Adrenal gland (tissue), 12 donors: ENCODE data around the gene STARD13. TPM values are rescaled to one million over a fixed set of nuclear protein-coding genes. Genes with fewer than 3 reads are reported as not detected.

Experiments
- DNase-seq, 7 donors: peaks; one replicate each; pipeline ENCODE4 v3.0.0-alpha.2; 2019 to 2020
- H3K27ac ChIP-seq, 5 donors: fragments of 200-600 bp; sonication (generic) in 4 of 5; 1 replicate in 3 of 5; 2 replicates in 2 of 5; pipeline versions ENCODE4 v1.5.1 to v1.8.0; 2016 to 2020; ENCODE audit warnings: mild to moderate bottlenecking in 1 of 5
- H3K27me3 ChIP-seq: fragments of 200-600 bp; 2 replicates; pipeline ENCODE4 v1.8.0; 2021
- H3K36me3 ChIP-seq, 2 donors: fragments of 200-600 bp; replicated peaks in 1 of 2; 1 replicate in 1 of 2; 2 replicates in 1 of 2; pipeline versions ENCODE4 v1.5.1 to v1.8.0; 2018 to 2022
- H3K4me1 ChIP-seq, 2 donors: fragments of 200-600 bp; replicated peaks in 1 of 2; 1 replicate in 1 of 2; 2 replicates in 1 of 2; pipeline versions ENCODE4 v1.5.1 to v1.8.0; 2018 to 2021
- H3K4me3 ChIP-seq, 4 donors: fragments of 200-600 bp; sonication (generic) in 3 of 4; one replicate each; pipeline ENCODE4 v1.5.1; 2016 to 2018
- H3K9me3 ChIP-seq, 3 donors: fragments of 200-600 bp; sonication (generic) in 1 of 3; replicated peaks in 1 of 3; 1 replicate in 2 of 3; 2 replicates in 1 of 3; pipeline versions ENCODE4 v1.5.1 to v1.8.0; 2016 to 2021
- CTCF ChIP-seq, 6 experiments: fragments of 450-650 bp in 4 of 6; fragments of 200-600 bp in 2 of 6; sonication (generic) in 1 of 6; IDR thresholded peaks; 1 replicate in 5 of 6; 2 replicates in 1 of 6; pipeline versions ENCODE4 v1.5.1 to v1.8.0; 2016 to 2021; ENCODE audit warnings: antibody characterized with exemption in 6 of 6, mild to moderate bottlenecking in 2 of 6, moderate library complexity in 1 of 6
- POLR2A ChIP-seq, 2 donors: fragments of 450-650 bp; IDR thresholded peaks; one replicate each; pipeline ENCODE4 v1.6.1; 2017; ENCODE audit warnings: antibody characterized with exemption in 2 of 2, mild to moderate bottlenecking in 2 of 2, moderate library complexity in 1 of 2
- WGBS, 4 donors: extraction: QIAGEN DNeasy Blood & Tissue Kit in 2 of 4; methylation state at CpG; one replicate each; pipeline versions ENCODE4 v1.1.5 to v1.1.7; 2013 to 2017; 5-methylcytosine and 5-hydroxymethylcytosine counted together
- intact Hi-C, 2 donors: fragments of 100-400 bp; cut with DNase I; formaldehyde crosslinking; loops; one replicate each; pipeline versions ENCODE4 v1.14.1 to v1.15.0; 2022 to 2023
- polyA plus RNA-seq, 3 donors: library from polyadenylated mRNA; stranded (reverse); fragments of 200-250 nt in 2 of 3; fragments of 350-450 nt in 1 of 3; fragmentation: Illumina TruSeq in 1 of 3; extraction: RNeasy Lipid Tissue Mini Kit (QIAGEN cat#74804) in 1 of 3; gene quantifications; one replicate each; pipeline ENCODE4 v1.2.3, GENCODE V29; 2013 to 2014
- total RNA-seq, 9 donors: library from RNA; depleted of rRNA in 4 of 9; stranded (reverse); fragments of >200 nt in 4 of 9; fragments of 120-200 nt in 1 of 9; fragmentation: NEBNext Ultra II Directional in 1 of 9; extraction: Animal tissue kit (Norgen Biotek cat#: 25700) in 1 of 9; gene quantifications; one replicate each; pipeline versions ENCODE4 v1.1.0 to v1.2.4, GENCODE V29; 2013 to 2023
- donor health status: healthy with polysubstance abuse.
- donor health status: Bipolar disorder and iron deficiency.
- donor health status: DM: yes; HTN: yes; CAD: no.
- donor health status: DM: no; HTN: no; CAD: no.
- donor health status: DM: no; HTN: no; CAD: no.
- donor health status: DM: yes; HTN: yes; CAD: no.

STARD13 gene
- total and polyA plus RNA-seq, 12 donors, result 10.5 to 79.8 (median 33.6) TPM

- DNase-seq, result no peak
- Histone ChIP-seq H3K27ac (no peak overlapping the region), H3K4me1 (peaks cover 0 to 7% of the 10 kb centered on the region in 2 donors), H3K4me3 (no peak overlapping the region), H3K9me3 (no peaks in the 10 kb centered on the region), H3K36me3 (peaks cover 0 to 5% of the 10 kb centered on the region in 2 donors), H3K27me3 (no peaks in the 10 kb centered on the region)
- 92 to 95% (median 94%) methylated on average over 7 of the region's 7 CpGs for WGBS, 4 donors
- TF ChIP-seq CTCF (IDR thresholded peaks at IDR 0.05) (no peak), POLR2A (IDR thresholded peaks at IDR 0.05) (no peak)
- intact Hi-C loops, result no loop called here
Observed at GRCh38 chr13:33144358-33144784, 141.2 kb downstream of the STARD13 start.

- TF ChIP-seq POLR2A (IDR thresholded peaks at IDR 0.05), result no peak
- no peak for TF ChIP-seq CTCF (IDR thresholded peaks at IDR 0.05)
- intact Hi-C loops, result no loop called here
- Histone ChIP-seq H3K27me3 (no peaks in the 10 kb centered on the region), H3K27ac (peak overlapping the region in 2 of 5 donors; percentile 7 to 17), H3K4me3 (no peak overlapping the region), H3K4me1 (peaks cover 0 to 18% of the 10 kb centered on the region in 2 donors), H3K9me3 (no peaks in the 10 kb centered on the region), H3K36me3 (peaks cover 0 to 5% of the 10 kb centered on the region in 2 donors)
- DNase-seq, result no peak
- 84 to 93% (median 87%) methylated on average over 7 of the region's 7 CpGs for WGBS, 4 donors
Observed at GRCh38 chr13:33139780-33140535, 145.6 kb downstream of the STARD13 start.

GRCh38 chr13:33139184-33139583, 146.4 kb downstream of the STARD13 start:
- Histone ChIP-seq H3K4me3 (no peak overlapping the region), H3K36me3 (peaks cover 0 to 5% of the 10 kb centered on the region in 2 donors), H3K4me1 (peaks cover 0 to 24% of the 10 kb centered on the region in 2 donors), H3K27me3 (no peaks in the 10 kb centered on the region), H3K9me3 (no peaks in the 10 kb centered on the region), H3K27ac (peak overlapping the region in 3 of 5 donors; percentile 7 to 25 (median 17))
- intact Hi-C loops, result no loop called here
- DNase-seq, result peak; percentile 60 to 87 (median 71)
- TF ChIP-seq CTCF (IDR thresholded peaks at IDR 0.05), result no peak
- no peak for TF ChIP-seq POLR2A (IDR thresholded peaks at IDR 0.05)
- 55 to 71% (median 57%) methylated on average over 1 of the region's 1 CpG for WGBS, 4 donors

- H3K36me3 ChIP-seq, result peaks cover 0 to 5% of the 10 kb centered on the region in 2 donors
- 89 to 96% (median 95%) methylated on average over 14 of the region's 14 CpGs for WGBS, 4 donors
Observed at GRCh38 chr13:33138441-33138840, 147.1 kb downstream of the STARD13 start.

More at GRCh38 chr13:33138441-33138840, 147.1 kb downstream of the STARD13 start:
- H3K9me3 ChIP-seq, result no peaks in the 10 kb centered on the region
- H3K4me1 ChIP-seq, result peaks cover 0 to 31% of the 10 kb centered on the region in 2 donors
- intact Hi-C loops, result no loop called here
- TF ChIP-seq POLR2A (IDR thresholded peaks at IDR 0.05), result no peak
- no peak for TF ChIP-seq CTCF (IDR thresholded peaks at IDR 0.05)
- H3K27ac ChIP-seq, result no peak overlapping the region
- H3K4me3 ChIP-seq, result no peak overlapping the region
- H3K27me3 ChIP-seq, result no peaks in the 10 kb centered on the region
- DNase-seq, result no peak
